ENCODE measurements around the gene DPT.

DNA sequence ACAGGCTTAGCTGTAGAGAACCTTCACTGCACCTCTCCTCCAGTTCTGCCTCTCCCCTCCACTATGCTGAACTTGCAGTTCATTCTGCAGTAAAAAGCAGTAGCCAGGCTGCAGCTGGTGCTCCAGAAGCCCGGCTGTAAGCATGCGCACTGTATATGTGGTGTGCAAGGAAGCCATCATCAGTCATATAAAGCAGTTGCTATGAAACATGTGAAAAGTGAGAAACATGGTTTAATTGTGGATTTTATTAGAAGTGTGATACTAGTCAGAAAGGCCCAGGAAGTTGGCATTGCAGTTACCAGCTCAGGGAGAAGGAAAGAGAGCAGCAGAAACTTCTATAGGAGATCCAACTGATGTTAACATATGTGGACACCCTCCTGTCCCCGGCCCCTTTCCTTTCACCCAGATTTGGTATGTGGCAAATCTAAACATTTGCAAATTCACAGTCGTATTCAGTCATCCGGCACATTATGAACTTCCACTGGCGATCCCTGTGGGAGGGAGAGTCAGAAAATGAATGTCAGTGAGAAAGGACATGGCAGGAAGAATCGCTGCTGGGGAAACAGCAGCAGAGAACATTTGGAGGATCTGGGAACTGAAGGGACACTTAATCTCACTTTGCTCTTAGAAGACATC is 32.8 kb downstream of the DPT start:
- TF ChIP-seq POLR2A (IDR thresholded peaks at IDR 0.05), result no peak
- TF ChIP-seq CTCF (IDR thresholded peaks at IDR 0.05), result no peak

Measured in testis (tissue), 2 donors.